Testis (tissue), 3 donors: ENCODE results near the gene MAN2A1. TPM values are rescaled to one million over a fixed set of nuclear protein-coding genes. Genes with fewer than 3 reads are reported as not detected.

ENCODE experiments used
- DNase-seq: peaks from one replicate; pipeline ENCODE4 v3.0.0-alpha.2; 2019
- H3K27ac ChIP-seq, 2 donors: fragments of 200-600 bp; sonication (generic); one replicate each; pipeline ENCODE4 v1.5.1; 2019
- H3K27me3 ChIP-seq: fragments of 200-600 bp; sonication (generic); one replicate; pipeline ENCODE4 v1.5.1; 2019
- H3K36me3 ChIP-seq: fragments of 200-600 bp; sonication (generic); one replicate; pipeline ENCODE4 v1.5.1; 2017; ENCODE audit warnings: low read depth; ENCODE audit errors: missing control alignments
- H3K4me1 ChIP-seq: fragments of 200-600 bp; sonication (generic); one replicate; pipeline ENCODE4 v1.5.1; 2019
- H3K4me3 ChIP-seq, 2 donors: fragments of 200-600 bp; sonication (generic); one replicate each; pipeline ENCODE4 v1.5.1; 2017 to 2019
- H3K9me3 ChIP-seq: fragments of 200-600 bp; sonication (generic); one replicate; pipeline ENCODE4 v1.5.1; 2017
- CTCF ChIP-seq, 3 experiments: fragments of 450-650 bp in 2 of 3; fragments of 200-600 bp in 1 of 3; sonication (generic) in 1 of 3; IDR thresholded peaks; one replicate each; pipeline ENCODE4 v1.5.1; 2016 to 2019; ENCODE audit warnings: antibody characterized with exemption in 3 of 3, mild to moderate bottlenecking in 2 of 3, moderate library complexity in 1 of 3
- POLR2A ChIP-seq: fragments of 450-650 bp; IDR thresholded peaks from one replicate; pipeline ENCODE4 v1.6.1; 2017; ENCODE audit warnings: antibody characterized with exemption, mild to moderate bottlenecking, moderate library complexity
- WGBS, 2 donors: methylation state at CpG; one replicate each; pipeline ENCODE4 v1.1.5; 2018; 5-methylcytosine and 5-hydroxymethylcytosine counted together
- intact Hi-C: fragments of 100-400 bp; cut with DNase I; formaldehyde crosslinking; loops from one replicate; pipeline ENCODE4 v1.15.1; 2023; ENCODE audit warnings: low total_unique reads
- polyA plus RNA-seq: library from polyadenylated mRNA; stranded (reverse); fragments of 350-450 nt; fragmentation: Illumina TruSeq; extraction: RNeasy Lipid Tissue Mini Kit (QIAGEN cat#74804); gene quantifications from one replicate; pipeline ENCODE4 v1.2.3, GENCODE V29; 2014; ENCODE audit warnings: low read depth, low replicate concordance; ENCODE audit not compliant: insufficient read depth
- total RNA-seq, 2 donors: library from RNA; depleted of rRNA; stranded (reverse); fragments of >200 nt; gene quantifications; one replicate each; pipeline ENCODE4 v1.2.3, GENCODE V29; 2016

The MAN2A1 gene
- total and polyA plus RNA-seq, 3 donors from 2014 or later: 36.0 to 80.5 (median 55.6) TPM

GRCh38 chr5:109866051-109866450 lies 176.3 kb downstream of the MAN2A1 start:
- intact Hi-C loops: no loop called here
- no peak for DNase-seq
- Histone ChIP-seq H3K36me3 (no peaks in the 10 kb centered on the region), H3K4me1 (no peaks in the 10 kb centered on the region), H3K4me3 (no peak overlapping the region), H3K27ac (no peak overlapping the region), H3K9me3 (no peaks in the 10 kb centered on the region), H3K27me3 (no peaks in the 10 kb centered on the region)
- no peak for TF ChIP-seq CTCF (IDR thresholded peaks at IDR 0.05)
- TF ChIP-seq POLR2A: no peak
- WGBS, 2 donors: 67 to 71% methylated on average over 2 of the region's 2 CpGs

- Histone ChIP-seq H3K4me1 (no peaks in the 10 kb centered on the region), H3K27ac (no peak overlapping the region), H3K9me3 (no peaks in the 10 kb centered on the region), H3K27me3 (no peaks in the 10 kb centered on the region), H3K4me3 (no peak overlapping the region), H3K36me3 (no peaks in the 10 kb centered on the region)
- TF ChIP-seq CTCF (IDR thresholded peaks at IDR 0.05): no peak
- TF ChIP-seq POLR2A: no peak
- intact Hi-C loops: no loop called here
- no peak for DNase-seq
- 78 to 89% methylated on average over 2 of the region's 2 CpGs for WGBS, 2 donors
Observed at GRCh38 chr5:109868737-109869136, 179.0 kb downstream of the MAN2A1 start.

- Histone ChIP-seq H3K27ac (no peak overlapping the region), H3K4me3 (no peak overlapping the region), H3K4me1 (no peaks in the 10 kb centered on the region), H3K27me3 (no peaks in the 10 kb centered on the region), H3K9me3 (no peaks in the 10 kb centered on the region), H3K36me3 (no peaks in the 10 kb centered on the region)
- 96 to 97% methylated on average over 4 of the region's 4 CpGs for WGBS, 2 donors
- no peak for DNase-seq
- intact Hi-C loops: no loop called here
- TF ChIP-seq CTCF (IDR thresholded peaks at IDR 0.05) (no peak), POLR2A (no peak)
Observed at GRCh38 chr5:109873687-109874086, 184.0 kb downstream of the MAN2A1 start.

- no peaks in the 10 kb centered on the region for H3K4me1 ChIP-seq
- TF ChIP-seq CTCF (IDR thresholded peaks at IDR 0.05): no peak
- TF ChIP-seq POLR2A: no peak
- H3K9me3 ChIP-seq: no peaks in the 10 kb centered on the region
- H3K36me3 ChIP-seq: no peaks in the 10 kb centered on the region
- no peak overlapping the region for H3K27ac ChIP-seq
- no peaks in the 10 kb centered on the region for H3K27me3 ChIP-seq
- intact Hi-C loops: no loop called here
- H3K4me3 ChIP-seq: no peak overlapping the region
- 91 to 93% methylated on average over 2 of the region's 2 CpGs for WGBS, 2 donors
- DNase-seq: no peak
Observed at GRCh38 chr5:109874108-109874507, 184.4 kb downstream of the MAN2A1 start.

- DNase-seq: no peak
- Histone ChIP-seq H3K4me3 (no peak overlapping the region), H3K27me3 (no peaks in the 10 kb centered on the region), H3K36me3 (no peaks in the 10 kb centered on the region), H3K4me1 (no peaks in the 10 kb centered on the region), H3K27ac (no peak overlapping the region), H3K9me3 (no peaks in the 10 kb centered on the region)
- intact Hi-C loops: no loop called here
- no peak for TF ChIP-seq POLR2A
- TF ChIP-seq CTCF (IDR thresholded peaks at IDR 0.05): no peak
- WGBS, 2 donors: 84 to 93% methylated on average over 6 of the region's 6 CpGs
Observed at GRCh38 chr5:109876030-109876725, 186.5 kb downstream of the MAN2A1 start.
